ENCODE data around the gene CCNB1. TPM values are rescaled to one million over a fixed set of nuclear protein-coding genes. Genes with fewer than 3 reads are reported as not detected.
"Not testable (repeated sequence)": the region's sequence is repeated elsewhere in the genome, so short reads cannot be mapped to it uniquely, and the experiment has no call there.

CCNB1 gene
- total and polyA plus RNA-seq, 8 donors = 8.9 to 146 (median 70.2) TPM

DNA sequence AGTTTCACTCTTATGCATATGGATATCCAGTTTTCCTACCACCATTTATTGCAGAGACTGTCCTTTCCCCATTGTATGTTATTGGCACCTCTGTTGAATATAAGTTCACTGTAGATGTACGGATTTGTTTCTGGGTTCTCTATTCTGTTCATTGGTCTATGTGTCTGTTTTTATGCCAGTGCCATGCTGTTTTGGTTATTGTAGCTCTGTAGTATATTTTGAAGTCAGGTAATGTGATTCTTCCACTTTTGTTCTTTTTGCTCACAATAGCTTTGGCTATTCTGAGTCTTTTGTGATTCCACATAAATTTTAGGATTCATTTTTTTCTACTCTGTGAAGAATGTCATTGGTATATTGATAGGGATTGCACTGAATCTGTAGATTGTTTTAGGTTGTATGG, 26.1 kb upstream of the CCNB1 start:
- intact Hi-C loops (cut with DNase I) = no loop called here
- Histone ChIP-seq H3K9me3 (peaks cover 0 to 9% of the 10 kb centered on the region in 2 donors), H3K27me3 (no peaks in the 10 kb centered on the region), H3K36me3 (no peaks in the 10 kb centered on the region), H3K4me3 (no peak overlapping the region), H3K4me1 (no peaks in the 10 kb centered on the region), H3K27ac (no peak overlapping the region)
- DNase-seq = no peak
- ATAC-seq = no peak
- TF ChIP-seq, protein P1, sequence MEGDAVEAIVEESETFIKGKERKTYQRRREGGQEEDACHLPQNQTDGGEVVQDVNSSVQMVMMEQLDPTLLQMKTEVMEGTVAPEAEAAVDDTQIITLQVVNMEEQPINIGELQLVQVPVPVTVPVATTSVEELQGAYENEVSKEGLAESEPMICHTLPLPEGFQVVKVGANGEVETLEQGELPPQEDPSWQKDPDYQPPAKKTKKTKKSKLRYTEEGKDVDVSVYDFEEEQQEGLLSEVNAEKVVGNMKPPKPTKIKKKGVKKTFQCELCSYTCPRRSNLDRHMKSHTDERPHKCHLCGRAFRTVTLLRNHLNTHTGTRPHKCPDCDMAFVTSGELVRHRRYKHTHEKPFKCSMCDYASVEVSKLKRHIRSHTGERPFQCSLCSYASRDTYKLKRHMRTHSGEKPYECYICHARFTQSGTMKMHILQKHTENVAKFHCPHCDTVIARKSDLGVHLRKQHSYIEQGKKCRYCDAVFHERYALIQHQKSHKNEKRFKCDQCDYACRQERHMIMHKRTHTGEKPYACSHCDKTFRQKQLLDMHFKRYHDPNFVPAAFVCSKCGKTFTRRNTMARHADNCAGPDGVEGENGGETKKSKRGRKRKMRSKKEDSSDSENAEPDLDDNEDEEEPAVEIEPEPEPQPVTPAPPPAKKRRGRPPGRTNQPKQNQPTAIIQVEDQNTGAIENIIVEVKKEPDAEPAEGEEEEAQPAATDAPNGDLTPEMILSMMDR (IDR thresholded peaks at IDR 0.05) = no peak

DNA sequence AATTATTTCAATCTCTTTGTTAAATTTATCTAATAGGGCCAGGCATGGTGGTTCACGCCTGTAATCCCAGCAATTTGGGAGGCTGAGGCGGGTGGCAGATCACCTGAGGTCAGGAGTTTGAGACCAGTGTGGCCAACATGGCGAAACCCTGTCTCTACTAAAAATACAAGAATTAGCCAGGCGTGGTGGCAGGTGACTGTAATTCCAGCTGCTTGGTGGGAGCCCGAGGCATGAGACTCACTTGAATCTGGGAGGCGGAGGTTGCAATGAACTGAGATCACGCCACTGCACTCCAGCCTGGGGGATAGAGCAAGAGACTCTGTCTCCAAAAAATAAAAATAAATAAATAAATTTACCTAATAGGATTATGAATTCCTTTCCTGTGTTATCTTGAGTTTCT, 18.4 kb upstream of the CCNB1 start:
- H3K36me3 ChIP-seq; H3K4me1 ChIP-seq; H3K4me3 ChIP-seq; H3K27me3 ChIP-seq; H3K9me3 ChIP-seq; H3K27ac ChIP-seq; ATAC-seq; intact Hi-C loops (cut with DNase I); DNase-seq: not testable (repeated sequence)

DNA sequence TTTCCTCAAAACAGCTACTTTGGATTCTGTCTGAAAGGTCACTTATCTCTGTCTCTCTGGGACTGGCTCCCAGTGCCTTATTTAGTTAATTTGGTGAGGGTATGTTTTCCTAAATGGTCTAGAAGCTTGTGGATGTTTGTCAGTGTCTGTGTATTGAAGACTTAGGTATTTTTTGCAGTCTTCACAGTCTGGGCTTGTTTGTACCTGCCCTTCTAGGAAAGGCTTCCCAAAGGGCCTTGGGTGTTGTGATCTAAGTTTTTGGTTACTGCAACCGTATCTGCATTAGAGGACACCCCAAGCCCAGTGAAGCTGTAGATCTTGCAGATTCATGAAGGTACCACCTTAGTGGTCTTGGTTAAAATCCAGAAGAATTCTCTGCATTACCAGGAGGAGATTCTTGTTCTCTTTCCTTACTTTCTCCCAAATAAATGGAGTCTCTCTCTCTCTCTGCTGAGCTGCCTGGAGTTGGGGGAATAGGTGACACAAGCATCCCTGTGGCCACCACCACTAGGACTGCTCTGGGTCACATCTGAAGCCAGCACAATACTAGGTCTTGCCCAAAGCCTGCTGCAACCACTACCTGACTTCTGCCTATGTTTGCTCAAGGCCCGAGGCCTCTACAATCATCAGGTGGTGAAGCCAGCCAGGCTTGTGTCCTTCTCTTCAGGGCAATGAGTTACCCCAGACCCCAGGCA, 17.8 kb upstream of the CCNB1 start:
- H3K9me3 ChIP-seq = no peaks in the 10 kb centered on the region
- ATAC-seq (no peak), DNase-seq (no peak)
- no peak overlapping the region for H3K27ac ChIP-seq
- no peaks in the 10 kb centered on the region for H3K36me3 ChIP-seq
- no peak overlapping the region for H3K4me3 ChIP-seq
- H3K4me1 ChIP-seq = no peaks in the 10 kb centered on the region
- intact Hi-C loops (cut with DNase I) = no loop called here
- TF ChIP-seq, protein P1 (IDR thresholded peaks at IDR 0.05) = no peak
- no peaks in the 10 kb centered on the region for H3K27me3 ChIP-seq

DNA sequence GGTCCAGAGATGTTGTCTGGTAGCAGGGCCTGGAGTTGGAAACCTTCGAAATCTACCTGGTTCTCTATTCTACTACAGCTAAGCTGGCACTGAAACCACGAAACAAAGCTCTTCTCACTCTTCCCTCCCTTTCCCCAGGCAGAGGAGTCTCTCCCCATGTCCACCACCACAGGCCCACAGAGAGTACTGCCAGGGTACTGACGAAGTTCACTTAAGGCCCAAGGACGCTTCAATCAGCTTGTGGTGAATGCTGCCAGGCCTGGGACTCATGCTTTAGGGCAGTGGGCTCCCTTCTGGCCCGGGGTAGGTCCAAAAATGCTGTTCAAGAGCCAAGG, 17.3 kb upstream of the CCNB1 start:
- no peak for DNase-seq
- intact Hi-C loops (cut with DNase I) = no loop called here

DNA sequence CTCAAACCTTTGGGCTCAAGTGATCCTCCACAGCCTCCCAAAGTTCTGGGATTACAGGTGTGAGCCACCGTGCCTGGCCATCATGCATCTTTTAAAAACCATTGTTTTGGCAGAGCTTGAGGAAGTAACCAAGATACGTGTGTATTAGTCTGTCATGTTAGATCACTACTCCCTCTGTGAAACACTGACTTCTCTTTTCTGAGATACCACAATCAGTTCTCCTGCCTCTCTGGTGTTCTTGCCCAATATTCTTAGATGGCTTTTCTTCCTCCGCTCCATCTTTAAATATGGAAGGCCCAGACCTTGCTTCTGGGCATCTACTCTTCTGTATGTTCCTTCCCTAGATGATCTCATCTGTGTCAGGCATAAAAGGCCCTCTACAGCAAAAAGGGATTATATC, 14.2 kb upstream of the CCNB1 start:
- DNase-seq = no peak
- intact Hi-C loops (cut with DNase I) = no loop called here

More for the DNA sequence above, 17.3 kb upstream of the CCNB1 start:
- Histone ChIP-seq H3K27ac (no peak overlapping the region), H3K36me3 (no peaks in the 10 kb centered on the region), H3K4me3 (no peak overlapping the region), H3K4me1 (no peaks in the 10 kb centered on the region), H3K27me3 (no peaks in the 10 kb centered on the region), H3K9me3 (no peaks in the 10 kb centered on the region)
- ATAC-seq = no peak
- TF ChIP-seq, protein P1 (IDR thresholded peaks at IDR 0.05) = no peak

More for the DNA sequence above, 14.2 kb upstream of the CCNB1 start:
- Histone ChIP-seq H3K4me1 (no peaks in the 10 kb centered on the region), H3K4me3 (no peak overlapping the region), H3K27me3 (no peaks in the 10 kb centered on the region), H3K36me3 (no peaks in the 10 kb centered on the region), H3K9me3 (no peaks in the 10 kb centered on the region), H3K27ac (no peak overlapping the region)
- ATAC-seq = no peak
- TF ChIP-seq, protein P1 (IDR thresholded peaks at IDR 0.05) = no peak

Measured in left lung (tissue), 10 donors.